Smooth muscle cell (in vitro differentiated cells): Measurements from ENCODE around the gene COA7. TPM values are rescaled to one million over a fixed set of nuclear protein-coding genes. Genes with fewer than 3 reads are reported as not detected.
"Not testable (repeated sequence)": the region's sequence is repeated elsewhere in the genome, so short reads cannot be mapped to it uniquely, and the experiment has no call there.

Source experiments
- DNase-seq: peaks from one replicate; lab custom pipeline; 2025; ENCODE audit not compliant: unreplicated experiment; lab: John Stamatoyannopoulos, UW
- H2AFZ ChIP-seq: fragments of 200-600 bp; sonication (generic); 2 replicates; pipeline ENCODE4 v1.6.0; 2016; ENCODE audit warnings: antibody characterized with exemption, low read depth, mild to moderate bottlenecking
- H3F3A ChIP-seq: fragments of 200-600 bp; sonication (generic); 2 replicates; pipeline ENCODE4 v1.6.0; 2017; ENCODE audit warnings: antibody characterized with exemption, low read depth
- H3K27ac ChIP-seq: fragments of 200-600 bp; sonication (generic); 2 replicates; pipeline ENCODE4 v1.5.1; 2016; ENCODE audit warnings: low read depth, mild to moderate bottlenecking
- H3K27me3 ChIP-seq: fragments of 200-600 bp; sonication (generic); 2 replicates; pipeline ENCODE4 v1.6.1; 2016; ENCODE audit warnings: low read depth, mild to moderate bottlenecking
- H3K36me3 ChIP-seq: fragments of 200-600 bp; sonication (generic); 2 replicates; pipeline ENCODE4 v1.5.1; 2016; ENCODE audit warnings: low read depth
- H3K4me1 ChIP-seq: fragments of 200-600 bp; sonication (generic); 2 replicates; pipeline ENCODE4 v1.5.1; 2016; ENCODE audit warnings: low read depth
- H3K4me2 ChIP-seq: fragments of 200-600 bp; sonication (generic); 2 replicates; pipeline ENCODE4 v1.6.0; 2016; ENCODE audit warnings: mild to moderate bottlenecking
- H3K4me3 ChIP-seq: fragments of 200-600 bp; sonication (generic); 2 replicates; pipeline ENCODE4 v1.5.1; 2016; ENCODE audit warnings: mild to moderate bottlenecking
- H3K79me2 ChIP-seq: fragments of 200-600 bp; sonication (generic); 2 replicates; pipeline ENCODE4 v1.6.0; 2016; ENCODE audit warnings: low read depth, mild to moderate bottlenecking
- H3K9ac ChIP-seq: fragments of 200-600 bp; sonication (generic); 2 replicates; pipeline ENCODE4 v1.6.0; 2016; ENCODE audit warnings: low read depth
- H3K9me3 ChIP-seq: fragments of 200-600 bp; sonication (generic); replicated peaks from 2 replicates; pipeline ENCODE4 v1.5.1; 2016; ENCODE audit warnings: low read depth
- H4K20me1 ChIP-seq: fragments of 200-600 bp; sonication (generic); 2 replicates; pipeline ENCODE4 v1.6.0; 2016; ENCODE audit warnings: low read depth
- WGBS: methylation state at CpG from one replicate; pipeline ENCODE4 v1.1.7; 2016; ENCODE audit warnings: low lambda C conversion rate; 5-methylcytosine and 5-hydroxymethylcytosine counted together
- polyA plus RNA-seq: library from polyadenylated mRNA; unstranded; fragments of >200 nt; fragmentation: Nextera tagmentation; extraction: Ambion mirVana; gene quantifications from 2 replicates; pipeline ENCODE4 v1.2.1, GENCODE V29; 2016
- total RNA-seq: library from RNA; depleted of rRNA; stranded (reverse); fragments of >200 nt; gene quantifications from 2 replicates; pipeline ENCODE4 v1.2.3, GENCODE V29; 2014
- TF ChIP-seq, protein P1 (sequence below): fragments of 200-600 bp; sonication (generic); IDR thresholded peaks from 2 replicates; pipeline ENCODE4 v1.5.1; 2017; ENCODE audit warnings: borderline replicate concordance, mild to moderate bottlenecking, antibody characterized with exemption; ENCODE audit not compliant: insufficient read depth, poor library complexity, severe bottlenecking

Gene COA7
- total and polyA plus RNA-seq, 2 experiments from 2014 or later: 4.4 to 7.3 TPM

DNA sequence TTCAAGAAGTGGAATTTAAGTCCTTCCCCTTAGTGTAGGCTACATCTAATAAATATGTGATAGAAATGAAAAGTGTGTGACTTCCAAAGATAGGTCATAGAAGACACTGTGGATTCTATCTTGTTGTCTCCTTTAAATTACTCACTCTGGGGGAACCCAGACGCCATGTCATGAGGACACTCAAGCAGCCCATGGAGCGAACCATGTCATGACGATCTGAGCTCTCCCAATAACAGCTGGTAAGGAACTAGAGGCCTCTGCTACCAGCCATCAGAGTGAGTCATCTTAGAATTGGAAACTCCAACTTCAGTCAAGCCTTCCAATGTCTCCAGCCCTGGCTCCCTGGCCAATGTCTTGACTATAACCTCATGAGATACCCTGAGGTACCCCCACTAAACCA is 6.3 kb downstream of the COA7 start:
- H2AFZ ChIP-seq: no peak overlapping the region
- no peak for DNase-seq
- H3K4me1 ChIP-seq: no peaks in the 10 kb centered on the region
- no peak overlapping the region for H3K4me2 ChIP-seq
- peaks cover 14% of the 10 kb centered on the region for H3K36me3 ChIP-seq
- TF ChIP-seq, protein P1, sequence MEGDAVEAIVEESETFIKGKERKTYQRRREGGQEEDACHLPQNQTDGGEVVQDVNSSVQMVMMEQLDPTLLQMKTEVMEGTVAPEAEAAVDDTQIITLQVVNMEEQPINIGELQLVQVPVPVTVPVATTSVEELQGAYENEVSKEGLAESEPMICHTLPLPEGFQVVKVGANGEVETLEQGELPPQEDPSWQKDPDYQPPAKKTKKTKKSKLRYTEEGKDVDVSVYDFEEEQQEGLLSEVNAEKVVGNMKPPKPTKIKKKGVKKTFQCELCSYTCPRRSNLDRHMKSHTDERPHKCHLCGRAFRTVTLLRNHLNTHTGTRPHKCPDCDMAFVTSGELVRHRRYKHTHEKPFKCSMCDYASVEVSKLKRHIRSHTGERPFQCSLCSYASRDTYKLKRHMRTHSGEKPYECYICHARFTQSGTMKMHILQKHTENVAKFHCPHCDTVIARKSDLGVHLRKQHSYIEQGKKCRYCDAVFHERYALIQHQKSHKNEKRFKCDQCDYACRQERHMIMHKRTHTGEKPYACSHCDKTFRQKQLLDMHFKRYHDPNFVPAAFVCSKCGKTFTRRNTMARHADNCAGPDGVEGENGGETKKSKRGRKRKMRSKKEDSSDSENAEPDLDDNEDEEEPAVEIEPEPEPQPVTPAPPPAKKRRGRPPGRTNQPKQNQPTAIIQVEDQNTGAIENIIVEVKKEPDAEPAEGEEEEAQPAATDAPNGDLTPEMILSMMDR: no peak
- H3K27ac ChIP-seq: no peak overlapping the region
- no peaks in the 10 kb centered on the region for H3K27me3 ChIP-seq
- H4K20me1 ChIP-seq: no peaks in the 10 kb centered on the region
- H3K9ac ChIP-seq: no peak overlapping the region
- no peaks in the 10 kb centered on the region for H3F3A ChIP-seq
- H3K9me3 ChIP-seq: no peaks in the 10 kb centered on the region
- H3K79me2 ChIP-seq: peaks cover 22% of the 10 kb centered on the region
- 91% methylated on average over 3 of the region's 3 CpGs for WGBS
- no peak overlapping the region for H3K4me3 ChIP-seq

DNA sequence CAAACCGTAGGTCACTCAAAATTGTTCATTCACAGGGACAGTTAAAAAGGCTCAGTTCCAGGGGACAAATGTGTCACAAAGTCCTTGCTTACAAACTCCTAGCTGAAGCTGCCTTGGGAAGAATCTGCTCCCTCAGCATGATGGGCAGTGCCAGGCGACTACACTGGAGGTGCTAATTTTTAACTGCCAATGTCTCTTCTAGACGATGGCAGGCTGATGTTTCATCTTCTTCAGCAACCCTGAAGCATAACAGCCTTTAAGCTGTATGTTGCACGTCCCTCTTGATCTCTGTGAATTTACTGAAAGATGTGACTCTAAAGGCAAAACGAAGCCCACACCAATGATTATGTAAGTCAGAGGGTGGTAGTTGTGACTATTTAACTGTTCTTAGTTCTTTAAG is 11.3 kb downstream of the COA7 start:
- Histone ChIP-seq H4K20me1 (no peaks in the 10 kb centered on the region), H3K9ac (no peak overlapping the region), H3K27ac (no peak overlapping the region), H3K79me2 (no peaks in the 10 kb centered on the region), H3K9me3 (no peaks in the 10 kb centered on the region), H3K4me3 (no peak overlapping the region), H3K4me2 (no peak overlapping the region), H3K4me1 (no peaks in the 10 kb centered on the region), H3K36me3 (peaks cover 7% of the 10 kb centered on the region), H2AFZ (no peak overlapping the region), H3F3A (no peaks in the 10 kb centered on the region), H3K27me3 (no peaks in the 10 kb centered on the region)
- TF ChIP-seq, protein P1: no peak
- 87% methylated on average over 5 of the region's 5 CpGs for WGBS
- no peak for DNase-seq

DNA sequence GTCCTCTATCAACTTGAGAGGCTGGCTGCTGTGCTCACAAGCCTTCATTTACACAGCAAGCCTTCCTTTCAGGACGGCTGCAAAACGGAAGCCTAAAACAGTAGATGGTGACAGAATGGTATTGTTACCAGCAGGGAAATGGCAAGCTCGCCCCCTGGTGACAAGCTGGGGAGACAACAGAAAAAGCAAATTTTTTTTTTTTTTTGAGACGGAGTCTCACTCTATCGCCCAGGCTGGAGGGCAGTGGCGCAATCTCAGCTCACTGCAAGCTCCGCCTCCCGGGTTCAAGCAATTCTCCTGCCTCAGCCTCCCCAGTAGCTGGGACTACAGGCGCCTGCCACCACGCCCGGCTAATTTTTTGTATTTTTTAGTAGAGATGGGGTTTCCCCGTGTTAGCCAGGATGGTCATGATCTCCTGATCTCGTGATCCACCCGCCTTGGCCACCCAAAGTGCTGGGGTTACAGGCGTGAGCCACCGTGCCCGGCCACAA is 11.8 kb downstream of the COA7 start:
- not testable (repeated sequence) for H4K20me1 ChIP-seq, H3K4me2 ChIP-seq, H3K27me3 ChIP-seq, H3K9ac ChIP-seq, H3K27ac ChIP-seq, H3K4me3 ChIP-seq, H3F3A ChIP-seq, H3K9me3 ChIP-seq, H3K79me2 ChIP-seq, H3K36me3 ChIP-seq, H3K4me1 ChIP-seq
- DNase-seq: peak; percentile 6
- WGBS: 53% methylated on average over 17 of the region's 17 CpGs
- TF ChIP-seq, protein P1: peak; percentile 83
- H2AFZ ChIP-seq: peak overlapping the region; percentile 72

DNA sequence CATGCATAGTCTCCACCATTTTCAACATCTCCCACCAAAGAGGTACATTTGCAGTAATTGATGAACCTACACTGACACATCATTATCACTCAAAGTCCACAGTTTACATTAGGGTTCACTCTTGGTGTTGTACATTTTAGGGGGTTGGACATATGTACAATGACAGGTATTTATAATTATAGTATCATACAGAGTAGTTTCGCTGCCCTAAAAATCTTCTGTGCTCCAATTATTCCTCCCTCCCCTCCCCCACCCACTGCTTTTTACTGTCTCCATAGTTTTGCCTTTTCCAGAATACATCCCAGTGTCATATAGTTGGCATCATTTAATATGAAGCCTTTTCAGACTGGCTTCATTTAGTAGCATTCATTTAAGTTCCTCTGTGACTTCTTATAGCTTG is 13.6 kb downstream of the COA7 start:
- H3K9me3 ChIP-seq: no peaks in the 10 kb centered on the region
- no peaks in the 10 kb centered on the region for H3F3A ChIP-seq
- no peaks in the 10 kb centered on the region for H3K79me2 ChIP-seq
- no peak overlapping the region for H3K27ac ChIP-seq
- TF ChIP-seq, protein P1: no peak
- WGBS: 89% methylated on average over 1 of the region's 1 CpG
- H3K36me3 ChIP-seq: peaks cover 7% of the 10 kb centered on the region
- H2AFZ ChIP-seq: no peak overlapping the region
- no peak overlapping the region for H3K4me2 ChIP-seq
- H3K4me3 ChIP-seq: no peak overlapping the region
- no peak overlapping the region for H3K9ac ChIP-seq
- no peaks in the 10 kb centered on the region for H3K4me1 ChIP-seq
- DNase-seq: no peak
- H3K27me3 ChIP-seq: no peaks in the 10 kb centered on the region
- no peaks in the 10 kb centered on the region for H4K20me1 ChIP-seq
